Small intestine (tissue), 7 donors: ENCODE results near the gene PLCG2. TPM values are rescaled to one million over a fixed set of nuclear protein-coding genes. Genes with fewer than 3 reads are reported as not detected.
A peak's percentile ranks its signal among the peaks of the same experiment; 100 is the strongest.

Experiments used
- DNase-seq, 2 donors: peaks; one replicate each; pipeline versions ENCODE4 v3.0.0 to v3.0.0-alpha.2; 2013
- FAIRE-seq: peaks from 2 replicates; lab custom pipeline; 2012; peaks lifted over from hg19 to GRCh38; lab: Jason Lieb, UNC
- H3K27ac ChIP-seq, 3 donors: one replicate each; pipeline ENCODE4 v1.5.1; 2013; ENCODE audit warnings: low read length in 2 of 3, mild to moderate bottlenecking in 2 of 3, control low read depth in 1 of 3, inconsistent platforms in 1 of 3, low read depth in 1 of 3, moderate library complexity in 1 of 3
- H3K27me3 ChIP-seq, 3 donors: one replicate each; pipeline ENCODE4 v1.6.1; 2013; ENCODE audit warnings: low read length in 3 of 3, inconsistent platforms in 1 of 3; ENCODE audit not compliant: control insufficient read depth in 3 of 3, insufficient read depth in 3 of 3
- H3K36me3 ChIP-seq, 3 donors: one replicate each; pipeline ENCODE4 v1.6.1; 2013; ENCODE audit warnings: low read length in 3 of 3, inconsistent platforms in 1 of 3, low read depth in 1 of 3, mild to moderate bottlenecking in 1 of 3, moderate library complexity in 1 of 3; ENCODE audit not compliant: control insufficient read depth in 3 of 3, insufficient read depth in 2 of 3
- H3K4me1 ChIP-seq, 3 donors: one replicate each; pipeline ENCODE4 v1.6.1; 2013; ENCODE audit warnings: low read length in 2 of 3, inconsistent platforms in 1 of 3, low read depth in 1 of 3, mild to moderate bottlenecking in 1 of 3, moderate library complexity in 1 of 3; ENCODE audit not compliant: control insufficient read depth in 3 of 3, insufficient read depth in 2 of 3
- H3K4me3 ChIP-seq, 3 donors: one replicate each; pipeline ENCODE4 v1.5.1; 2013; ENCODE audit warnings: low read length in 3 of 3, control low read depth in 1 of 3, inconsistent platforms in 1 of 3, low read depth in 1 of 3, mild to moderate bottlenecking in 1 of 3, moderate library complexity in 1 of 3
- H3K9me3 ChIP-seq, 2 donors: one replicate each; pipeline ENCODE4 v1.6.1; 2013; ENCODE audit warnings: low read depth in 1 of 2, low read length in 1 of 2; ENCODE audit not compliant: control insufficient read depth in 2 of 2, insufficient read depth in 1 of 2
- WGBS, 3 donors: extraction: QIAGEN DNeasy Blood & Tissue Kit; methylation state at CpG; one replicate each; pipeline ENCODE4 v1.1.7; 2013; 5-methylcytosine and 5-hydroxymethylcytosine counted together
- polyA plus RNA-seq, 4 donors: library from polyadenylated mRNA; stranded (reverse) in 3 of 4; unstranded in 1 of 4; fragments of 200-250 nt in 3 of 4; fragments of 120-200 nt in 1 of 4; gene quantifications; one replicate each; pipeline versions ENCODE4 v1.2.1 to v1.2.3, GENCODE V29; 2013
- donor health status: healthy with polysubstance abuse.
- donor health status: control.
- donor health status: control.
- donor health status: Bipolar disorder and iron deficiency.
- donor health status: healthy.

Gene PLCG2
- polyA plus RNA-seq, 4 donors, result 8.4 to 27.5 (median 12.4) TPM

- FAIRE-seq (no peak), DNase-seq (no peak)
- Histone ChIP-seq H3K27ac (peak overlapping the region in 1 of 3 donors; percentile 27), H3K36me3 (peaks cover 0 to 4% (median 0%) of the 10 kb centered on the region in 3 donors), H3K4me1 (no peaks in the 10 kb centered on the region), H3K27me3 (no peaks in the 10 kb centered on the region), H3K9me3 (peaks cover 0 to 9% of the 10 kb centered on the region in 2 donors), H3K4me3 (no peak overlapping the region)
- 57 to 74% (median 67%) methylated on average over 7 of the region's 7 CpGs for WGBS, 3 donors
These were observed 62.6 kb downstream of the PLCG2 start for GRCh38 chr16:81841722-81842121.

DNA sequence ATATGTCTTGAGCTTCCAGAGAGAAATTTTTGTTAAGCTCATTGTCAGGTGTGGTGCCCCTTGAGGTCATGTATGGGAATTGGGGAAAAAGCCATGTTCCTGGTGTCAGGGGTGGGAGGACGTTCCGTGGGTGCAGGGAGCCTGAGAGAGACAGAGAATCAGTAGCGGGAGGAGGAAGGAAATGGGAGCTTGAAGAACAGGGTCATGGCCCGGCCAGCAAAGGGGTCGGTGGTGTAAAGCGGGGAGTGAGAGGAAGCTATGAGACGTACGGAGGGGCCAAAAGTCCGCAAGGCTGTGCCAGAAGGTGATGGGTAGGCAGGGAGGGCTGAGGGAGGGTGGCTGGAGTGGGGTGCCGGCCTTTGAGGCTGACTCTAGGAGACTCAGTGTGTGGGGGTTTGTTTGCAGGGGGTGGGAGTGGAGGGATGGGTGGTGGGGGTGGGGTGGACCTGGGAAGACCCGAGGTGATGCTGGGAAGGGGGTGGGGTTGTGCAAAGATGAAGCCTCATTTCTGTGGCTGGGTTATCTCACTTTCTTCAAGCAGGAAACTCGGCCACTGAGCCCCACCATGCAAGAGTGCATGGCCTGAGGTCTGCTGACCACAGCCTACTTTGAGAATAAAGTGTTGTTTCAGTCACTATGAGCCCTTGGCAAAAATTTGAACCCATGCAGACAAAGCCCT, 63.6 kb downstream of the PLCG2 start:
- peaks cover 0 to 4% (median 0%) of the 10 kb centered on the region in 3 donors for H3K36me3 ChIP-seq
- peaks cover 0 to 12% of the 10 kb centered on the region in 2 donors for H3K9me3 ChIP-seq
- no peaks in the 10 kb centered on the region for H3K27me3 ChIP-seq
- 54 to 74% (median 56%) methylated on average over 12 of the region's 12 CpGs for WGBS, 3 donors
- H3K27ac ChIP-seq, result peak overlapping the region in 1 of 3 donors; percentile 27
- DNase-seq, result no peak
- no peaks in the 10 kb centered on the region for H3K4me1 ChIP-seq
- H3K4me3 ChIP-seq, result no peak overlapping the region
- no peak for FAIRE-seq

DNA sequence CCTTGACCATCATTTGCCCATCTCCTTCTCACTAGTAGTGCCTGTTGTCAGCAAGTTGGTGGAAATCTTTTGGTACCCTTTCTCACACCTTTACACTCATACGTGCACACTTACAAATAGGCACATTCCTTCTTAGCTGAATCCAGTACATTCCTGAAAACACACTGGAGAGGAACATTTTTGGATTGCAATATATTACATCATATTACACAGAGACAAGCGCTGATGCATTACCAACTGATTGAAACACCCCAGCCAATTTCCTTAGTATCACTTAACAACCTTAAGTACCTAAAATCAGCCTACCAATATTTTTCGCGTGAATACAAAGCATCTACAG, 64.1 kb downstream of the PLCG2 start:
- no peaks in the 10 kb centered on the region for H3K4me1 ChIP-seq
- H3K36me3 ChIP-seq, result peaks cover 0 to 4% (median 0%) of the 10 kb centered on the region in 3 donors
- peaks cover 0 to 12% of the 10 kb centered on the region in 2 donors for H3K9me3 ChIP-seq
- H3K27me3 ChIP-seq, result no peaks in the 10 kb centered on the region
- no peak for FAIRE-seq
- H3K27ac ChIP-seq, result peak overlapping the region in 1 of 3 donors; percentile 13
- no peak for DNase-seq
- WGBS, 3 donors, result 75 to 96% (median 75%) methylated on average over 4 of the region's 4 CpGs
- no peak overlapping the region for H3K4me3 ChIP-seq

- H3K9me3 ChIP-seq, result peaks cover 0 to 12% of the 10 kb centered on the region in 2 donors
- peaks cover 0 to 4% (median 0%) of the 10 kb centered on the region in 3 donors for H3K36me3 ChIP-seq
- no peaks in the 10 kb centered on the region for H3K27me3 ChIP-seq
- 66 to 88% (median 75%) methylated on average over 8 of the region's 8 CpGs for WGBS, 3 donors
- DNase-seq, result no peak
- FAIRE-seq, result no peak
- no peak overlapping the region for H3K4me3 ChIP-seq
- H3K27ac ChIP-seq, result no peak overlapping the region
- H3K4me1 ChIP-seq, result peaks cover 0 to 3% (median 0%) of the 10 kb centered on the region in 3 donors
These were observed 64.6 kb downstream of the PLCG2 start for GRCh38 chr16:81843683-81844082.

GRCh38 chr16:81846105-81846504, 67.0 kb downstream of the PLCG2 start:
- no peak overlapping the region for H3K27ac ChIP-seq
- no peak for DNase-seq
- 89 to 93% (median 89%) methylated on average over 3 to 4 of the region's 4 CpGs for WGBS, 3 donors

DNA sequence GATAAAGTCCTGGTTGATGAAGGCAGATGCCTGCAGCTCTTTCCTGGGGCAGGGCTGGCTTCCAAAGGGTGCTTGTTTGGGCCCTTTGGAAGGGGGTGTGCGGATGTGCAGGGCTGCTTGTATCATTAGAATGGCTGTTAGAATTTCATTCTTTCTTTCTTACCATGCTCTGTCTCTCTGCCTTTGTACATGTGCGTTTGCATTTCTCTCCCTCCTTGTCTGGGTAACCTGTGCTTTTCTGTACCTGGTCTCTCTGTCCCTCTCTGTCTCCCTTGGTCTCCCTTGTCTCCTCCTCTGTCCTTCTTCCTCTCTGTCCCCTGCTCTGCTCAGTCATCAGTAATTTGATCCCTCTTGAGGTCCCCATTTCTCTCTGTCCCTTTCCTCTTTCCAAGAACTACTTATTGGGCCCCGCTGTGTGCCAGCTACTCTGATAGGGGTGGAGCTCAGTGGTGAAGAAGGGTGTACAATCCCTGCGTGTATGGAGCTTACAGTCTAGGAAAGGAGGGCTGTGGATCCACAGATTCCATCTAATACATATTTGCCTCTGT, 69.3 kb downstream of the PLCG2 start:
- no peak overlapping the region for H3K4me3 ChIP-seq
- H3K9me3 ChIP-seq, result peaks cover 0 to 12% of the 10 kb centered on the region in 2 donors
- DNase-seq, result no peak
- H3K36me3 ChIP-seq, result no peaks in the 10 kb centered on the region
- no peak overlapping the region for H3K27ac ChIP-seq
- no peaks in the 10 kb centered on the region for H3K27me3 ChIP-seq
- WGBS, 3 donors, result 80 to 89% (median 85%) methylated on average over 4 of the region's 4 CpGs
- FAIRE-seq, result no peak
- H3K4me1 ChIP-seq, result peaks cover 2 to 13% (median 10%) of the 10 kb centered on the region in 3 donors

More at GRCh38 chr16:81846105-81846504, 67.0 kb downstream of the PLCG2 start:
- no peak for FAIRE-seq
- Histone ChIP-seq H3K4me3 (no peak overlapping the region), H3K4me1 (peaks cover 0 to 7% (median 3%) of the 10 kb centered on the region in 3 donors), H3K36me3 (peaks cover 0 to 4% (median 0%) of the 10 kb centered on the region in 3 donors), H3K9me3 (peaks cover 0 to 12% of the 10 kb centered on the region in 2 donors), H3K27me3 (no peaks in the 10 kb centered on the region)

DNA sequence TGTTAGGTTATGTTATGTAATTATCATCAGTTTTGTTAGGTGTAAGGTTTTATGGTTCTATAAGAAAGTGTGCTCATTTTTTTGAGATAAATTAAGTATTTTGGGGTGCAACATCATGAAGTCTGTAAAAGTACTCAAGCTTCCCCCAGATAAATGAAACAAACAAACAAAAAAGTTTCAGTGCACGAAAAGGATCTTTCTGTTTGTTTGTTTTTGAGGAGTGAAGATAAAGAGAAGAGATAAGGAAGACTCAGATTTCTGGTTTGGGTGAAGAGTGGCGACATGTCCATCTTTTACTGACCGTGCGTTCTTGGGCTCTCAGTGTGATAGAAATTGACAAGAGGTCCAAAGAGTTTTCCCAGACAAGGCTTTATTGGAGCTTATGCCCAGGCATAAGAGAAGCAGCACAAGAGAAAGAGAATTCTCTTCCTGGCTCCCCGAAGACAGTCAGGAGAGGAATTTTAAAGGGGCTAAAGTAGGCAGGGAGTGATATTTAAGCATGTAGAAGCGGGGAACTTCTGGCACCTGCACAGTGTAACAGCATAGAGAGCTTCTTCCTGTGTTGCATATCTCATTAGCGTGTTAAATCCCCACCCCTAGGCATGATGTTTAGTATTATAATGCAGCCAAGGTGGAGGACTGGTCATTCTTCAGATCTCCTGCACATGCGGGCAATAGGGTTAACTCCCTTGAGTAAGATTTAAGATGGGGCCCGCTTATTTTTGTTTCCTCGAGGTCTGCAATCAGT, 71.3 kb downstream of the PLCG2 start:
- Histone ChIP-seq H3K27ac (no peak overlapping the region), H3K9me3 (peaks cover 0 to 12% of the 10 kb centered on the region in 2 donors), H3K4me3 (no peak overlapping the region), H3K36me3 (no peaks in the 10 kb centered on the region), H3K27me3 (no peaks in the 10 kb centered on the region), H3K4me1 (peaks cover 2 to 13% (median 10%) of the 10 kb centered on the region in 3 donors)
- DNase-seq, result no peak
- WGBS, 3 donors, result 82 to 89% (median 83%) methylated on average over 10 of the region's 10 CpGs
- no peak for FAIRE-seq

DNA sequence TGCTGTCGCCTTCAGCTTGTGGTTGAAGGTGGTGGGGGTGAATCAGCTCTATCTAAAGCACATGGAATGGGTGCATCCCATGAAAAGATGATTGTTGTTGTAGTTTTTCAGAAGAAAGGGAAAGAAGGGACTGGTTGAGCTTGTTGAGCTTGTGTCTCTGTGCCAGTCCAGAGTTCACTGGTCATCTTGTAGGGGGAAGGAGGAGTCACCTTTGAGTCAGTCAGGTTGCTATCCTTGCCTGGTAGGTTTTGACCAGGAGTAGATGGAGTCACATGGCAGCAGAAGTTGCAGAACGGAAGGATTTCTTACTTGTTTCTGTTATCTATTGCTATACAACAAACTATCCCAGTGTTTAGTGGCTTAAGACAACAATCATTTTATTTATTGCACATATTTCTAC, 73.3 kb downstream of the PLCG2 start:
- Histone ChIP-seq H3K9me3 (peaks cover 0 to 4% of the 10 kb centered on the region in 2 donors), H3K27ac (no peak overlapping the region), H3K36me3 (peaks cover 0 to 2% (median 2%) of the 10 kb centered on the region in 3 donors), H3K4me1 (peaks cover 2 to 13% (median 10%) of the 10 kb centered on the region in 3 donors), H3K27me3 (no peaks in the 10 kb centered on the region), H3K4me3 (no peak overlapping the region)
- 57 to 73% (median 57%) methylated on average over 2 of the region's 2 CpGs for WGBS, 3 donors
- FAIRE-seq (no peak), DNase-seq (peak in 1 of 2 donors; percentile 77)
